HepG2 (cell line): Measurements from ENCODE around the gene RAB6B.

ENCODE experiments used
- ARNTL ChIP-seq: sonication (generic); formaldehyde crosslinking; IDR thresholded peaks from 2 replicates; pipeline ENCODE4 v1.4.0; 2020; ENCODE audit warnings: mild to moderate bottlenecking, missing genetic modification reagents
- ATF2 ChIP-seq: sonication (generic); formaldehyde crosslinking; IDR thresholded peaks from 2 replicates; pipeline ENCODE4 v1.4.0; 2020; ENCODE audit warnings: missing genetic modification reagents
- BRF2 ChIP-seq: sonication (generic); formaldehyde crosslinking; IDR thresholded peaks from 2 replicates; pipeline ENCODE4 v1.8.1; 2022; ENCODE audit warnings: mild to moderate bottlenecking, missing genetic modification reagents
- CEBPZ ChIP-seq: IDR thresholded peaks from 2 replicates; pipeline ENCODE4 v1.6.1; 2012; ENCODE audit warnings: low read length, improper control_type of control experiment
- GABPB1 ChIP-seq: IDR thresholded peaks from 2 replicates; pipeline ENCODE4 v1.6.1; 2016; ENCODE audit warnings: mild to moderate bottlenecking, missing genetic modification reagents, moderate library complexity, missing compliant biosample characterization
- GFI1 ChIP-seq: sonication (generic); formaldehyde crosslinking; IDR thresholded peaks from 2 replicates; pipeline ENCODE4 v1.5.0; 2020; ENCODE audit warnings: missing genetic modification reagents, mild to moderate bottlenecking, borderline replicate concordance
- PBX2 ChIP-seq: IDR thresholded peaks from 2 replicates; pipeline ENCODE4 v1.6.1; 2016; ENCODE audit warnings: control low read depth
- POLR2A ChIP-seq, 2 experiments: IDR thresholded peaks; 2 replicates each; pipeline ENCODE4 v1.6.1; 2011; ENCODE audit warnings: low read depth in 2 of 2, low read length in 2 of 2, mild to moderate bottlenecking in 1 of 2, moderate library complexity in 1 of 2; ENCODE audit not compliant: insufficient read depth in 1 of 2
- POLR2AphosphoS5 ChIP-seq: IDR thresholded peaks from 2 replicates; pipeline ENCODE4 v1.6.1; 2012; ENCODE audit warnings: low read depth, low read length
- SETDB1 ChIP-seq: sonication (generic); formaldehyde crosslinking; IDR thresholded peaks from 2 replicates; pipeline ENCODE4 v1.5.1; 2020; ENCODE audit warnings: missing genetic modification reagents, mild to moderate bottlenecking, borderline replicate concordance
- SOX13 ChIP-seq, 3 experiments: fragments of 450-650 bp in 1 of 3; sonication (generic) in 1 of 3; formaldehyde crosslinking in 1 of 3; IDR thresholded peaks in 2 of 3; conservative IDR thresholded peaks in 1 of 3; 2 replicates each; pipeline versions ENCODE4 v1.5.0 to v1.6.1; 2016 to 2020; ENCODE audit warnings: antibody characterized with exemption in 1 of 3, mild to moderate bottlenecking in 1 of 3, missing compliant biosample characterization in 1 of 3, missing genetic modification reagents in 1 of 3, moderate library complexity in 1 of 3
- ZBTB2 ChIP-seq: sonication (generic); formaldehyde crosslinking; IDR thresholded peaks from 2 replicates; pipeline ENCODE4 v1.8.0; 2022; ENCODE audit warnings: low read depth, missing genetic modification reagents
- ZFP36 ChIP-seq: fragments of 150-350 bp; IDR thresholded peaks from 2 replicates; pipeline ENCODE4 v1.6.1; 2018; ENCODE audit warnings: borderline replicate concordance, low read length, low read depth; ENCODE audit not compliant: partially characterized antibody
- ZNF609 ChIP-seq: sonication (generic); formaldehyde crosslinking; IDR thresholded peaks from 2 replicates; pipeline ENCODE4 v1.4.0; 2020; ENCODE audit warnings: mild to moderate bottlenecking, missing genetic modification reagents, borderline replicate concordance

GRCh38 chr3:133851266-133851906 is 44.3 kb downstream of the RAB6B start:
- TF ChIP-seq SOX13 (IDR thresholded peaks at IDR 0.05) (no peak), SOX13 (CRISPR knock-in tag; conservative IDR thresholded peaks at IDR 0.05 in 1 of 2, IDR thresholded peaks at IDR 0.05 in 1 of 2) (no peak), ZBTB2 (CRISPR knock-in tag) (no peak), BRF2 (no peak), ZNF609 (CRISPR knock-in tag) (no peak), ARNTL (CRISPR knock-in tag) (no peak), PBX2 (no peak), POLR2AphosphoS5 (no peak), SETDB1 (CRISPR knock-in tag) (no peak), ATF2 (no peak), GABPB1 (CRISPR knock-in tag) (no peak), CEBPZ (no peak), GFI1 (CRISPR knock-in tag) (no peak), ZFP36 (no peak), POLR2A (IDR thresholded peaks at IDR 0.05; ENCODE audit: insufficient read depth in 1 of 2, low read depth in 2 of 2, low read length in 2 of 2) (no peak)
